HEK293 (cell line): ENCODE measurements around the gene METTL1.

Experiments
- CTCF ChIA-PET: fragments of 350-600 bp; formaldehyde crosslinking; extraction: SDS; loops from one replicate; lab custom pipeline; 2021; ENCODE audit warnings: antibody characterized with exemption; lab: Yijun Ruan, JAX
- POLR2A ChIA-PET: fragments of 300-600 bp; formaldehyde crosslinking; extraction: SDS; loops from one replicate; lab custom pipeline; 2020; ENCODE audit warnings: antibody characterized with exemption, inconsistent platforms; lab: Yijun Ruan, JAX
- H3K27ac ChIP-seq: fragments of 200-500 bp; sonication (Bioruptor generic); 2 replicates; pipeline ENCODE4 v1.5.1; 2014; ENCODE audit warnings: low read depth, low read length, control low read depth, inconsistent platforms; ENCODE audit errors: extremely low read depth
- H3K36me3 ChIP-seq, 2 experiments: fragments of 200-500 bp in 1 of 2; sonication (Bioruptor generic) in 1 of 2; 1 replicate in 1 of 2; 2 replicates in 1 of 2; pipeline ENCODE4 v1.5.1; 2014 to 2017; ENCODE audit warnings: inconsistent platforms in 2 of 2, low read length in 2 of 2; ENCODE audit not compliant: control insufficient read depth in 2 of 2, insufficient read depth in 1 of 2
- H3K4me1 ChIP-seq: fragments of 200-500 bp; sonication (Bioruptor generic); 2 replicates; pipeline ENCODE4 v1.5.1; 2014; ENCODE audit warnings: mild to moderate bottlenecking, low read length, inconsistent platforms; ENCODE audit not compliant: control insufficient read depth, insufficient read depth
- H3K4me3 ChIP-seq: 2 replicates; pipeline ENCODE4 v1.5.1; 2011; ENCODE audit warnings: low read depth, mild to moderate bottlenecking, control low read depth, low read length, moderate library complexity
- H3K9me3 ChIP-seq: fragments of 200-500 bp; sonication (Bioruptor generic); 2 replicates; pipeline ENCODE4 v1.5.1; 2014; ENCODE audit warnings: low read depth, low read length, inconsistent platforms; ENCODE audit not compliant: control insufficient read depth, insufficient read depth
- ATF2 ChIP-seq: fragments of 450-650 bp; formaldehyde crosslinking; IDR thresholded peaks from 2 replicates; pipeline ENCODE4 v1.5.1; 2016; ENCODE audit warnings: missing biosample characterization, missing genetic modification characterization, low read depth
- GLI4 ChIP-seq: fragments of 450-650 bp; formaldehyde crosslinking; IDR thresholded peaks from 2 replicates; pipeline ENCODE4 v1.5.1; 2016; ENCODE audit warnings: missing biosample characterization, missing genetic modification characterization
- HIC1 ChIP-seq: fragments of 450-650 bp; formaldehyde crosslinking; IDR thresholded peaks from 2 replicates; pipeline ENCODE4 v1.5.1; 2016; ENCODE audit warnings: missing biosample characterization, missing genetic modification characterization
- HOXA7 ChIP-seq: sonication (generic); formaldehyde crosslinking; IDR thresholded peaks from 2 replicates; pipeline ENCODE4 v1.8.1; 2022; ENCODE audit warnings: missing genetic modification reagents, borderline replicate concordance
- KLF1 ChIP-seq: fragments of 450-650 bp; formaldehyde crosslinking; IDR thresholded peaks from 2 replicates; pipeline ENCODE4 v1.5.1; 2016; ENCODE audit warnings: missing biosample characterization, missing genetic modification characterization
- KLF17 ChIP-seq: fragments of 450-650 bp; formaldehyde crosslinking; IDR thresholded peaks from 2 replicates; pipeline ENCODE4 v1.5.1; 2016; ENCODE audit warnings: missing biosample characterization, missing genetic modification characterization
- KLF7 ChIP-seq: fragments of 450-650 bp; formaldehyde crosslinking; IDR thresholded peaks from 2 replicates; pipeline ENCODE4 v1.5.1; 2016; ENCODE audit warnings: missing biosample characterization, missing genetic modification characterization, borderline replicate concordance
- PATZ1 ChIP-seq: fragments of 450-650 bp; formaldehyde crosslinking; IDR thresholded peaks from 2 replicates; pipeline ENCODE4 v1.5.1; 2016; ENCODE audit warnings: missing biosample characterization, missing genetic modification characterization
- PRDM2 ChIP-seq: fragments of 450-650 bp; formaldehyde crosslinking; IDR thresholded peaks from 2 replicates; pipeline ENCODE4 v1.5.1; 2016; ENCODE audit warnings: missing biosample characterization, missing genetic modification characterization, borderline replicate concordance
- SCRT1 ChIP-seq: fragments of 450-650 bp; formaldehyde crosslinking; IDR thresholded peaks from 2 replicates; pipeline ENCODE4 v1.5.1; 2016; ENCODE audit warnings: missing biosample characterization, missing genetic modification characterization, borderline replicate concordance
- ZEB2 ChIP-seq: fragments of 450-650 bp; formaldehyde crosslinking; IDR thresholded peaks from 2 replicates; pipeline ENCODE4 v1.5.1; 2016; ENCODE audit warnings: missing biosample characterization, missing genetic modification characterization
- ZFP41 ChIP-seq: fragments of 450-650 bp; formaldehyde crosslinking; IDR thresholded peaks from 2 replicates; pipeline ENCODE4 v1.5.1; 2016; ENCODE audit warnings: missing biosample characterization, missing genetic modification characterization, borderline replicate concordance
- ZNF10 ChIP-seq: fragments of 450-650 bp; formaldehyde crosslinking; IDR thresholded peaks from 2 replicates; pipeline ENCODE4 v1.5.1; 2017; ENCODE audit warnings: missing biosample characterization, missing genetic modification characterization
- ZNF157 ChIP-seq: fragments of 450-650 bp; formaldehyde crosslinking; IDR thresholded peaks from 2 replicates; pipeline ENCODE4 v1.5.1; 2016; ENCODE audit warnings: missing biosample characterization, missing genetic modification characterization
- ZNF274 ChIP-seq, 2 experiments: fragments of 200-500 bp in 1 of 2; fragments of 450-650 bp in 1 of 2; sonication (Bioruptor generic) in 1 of 2; formaldehyde crosslinking in 1 of 2; IDR thresholded peaks; 2 replicates each; pipeline versions ENCODE4 v1.5.1 to v1.6.1; 2014 to 2016; ENCODE audit warnings: borderline replicate concordance in 1 of 2, inconsistent platforms in 1 of 2, low read length in 1 of 2, missing biosample characterization in 1 of 2, missing genetic modification characterization in 1 of 2
- ZNF426 ChIP-seq: fragments of 450-650 bp; formaldehyde crosslinking; IDR thresholded peaks from 2 replicates; pipeline ENCODE4 v1.5.1; 2017; ENCODE audit warnings: missing biosample characterization, missing genetic modification characterization, mild to moderate bottlenecking, inconsistent platforms, moderate library complexity
- ZNF433 ChIP-seq: fragments of 450-650 bp; formaldehyde crosslinking; IDR thresholded peaks from 2 replicates; pipeline ENCODE4 v1.5.1; 2016; ENCODE audit warnings: missing biosample characterization, missing genetic modification characterization, low read depth
- ZNF560 ChIP-seq: fragments of 450-650 bp; formaldehyde crosslinking; IDR thresholded peaks from 2 replicates; pipeline ENCODE4 v1.5.1; 2017; ENCODE audit warnings: missing biosample characterization, missing genetic modification characterization, borderline replicate concordance
- ZNF571 ChIP-seq: fragments of 450-650 bp; formaldehyde crosslinking; IDR thresholded peaks from 2 replicates; pipeline ENCODE4 v1.5.0; 2017; ENCODE audit warnings: missing biosample characterization, missing genetic modification characterization
- ZNF785 ChIP-seq: fragments of 450-650 bp; formaldehyde crosslinking; IDR thresholded peaks from 2 replicates; pipeline ENCODE4 v1.5.1; 2016; ENCODE audit warnings: missing biosample characterization, missing genetic modification characterization
- ZNF791 ChIP-seq: fragments of 450-650 bp; formaldehyde crosslinking; IDR thresholded peaks from 2 replicates; pipeline ENCODE4 v1.5.1; 2016; ENCODE audit warnings: missing biosample characterization, missing genetic modification characterization
- ZNF843 ChIP-seq: fragments of 450-650 bp; formaldehyde crosslinking; IDR thresholded peaks from 2 replicates; pipeline ENCODE4 v1.5.1; 2016; ENCODE audit warnings: missing biosample characterization, missing genetic modification characterization
- ZSCAN30 ChIP-seq: fragments of 450-650 bp; IDR thresholded peaks from 2 replicates; pipeline ENCODE4 v1.5.1; 2018; ENCODE audit warnings: missing biosample characterization, mild to moderate bottlenecking, missing genetic modification characterization, moderate library complexity

The METTL1 gene

GRCh38 chr12:57734591-57734990, 37.3 kb downstream of the METTL1 start:
- H3K4me1 ChIP-seq, result peaks cover 6% of the 10 kb centered on the region; the same call in 1 of the 2 replicates
- ChIA-PET CTCF (interaction anchor here (0.6 to 4.8 kb wide), 7 partner anchors 9 to 271 kb away, joined by 3 to 55 read pairs (median 5); partner anchors contain the start of gene B4GALNT1), POLR2A (interaction anchor here (0.6 to 1.6 kb wide), 2 partner anchors 8 to 10 kb away, joined by 3 to 8 read pairs; no protein-coding TSS in a partner anchor)
- no peak overlapping the region for H3K4me3 ChIP-seq
- no peak overlapping the region for H3K27ac ChIP-seq
- no peaks in the 10 kb centered on the region for H3K36me3 ChIP-seq
- no peak for TF ChIP-seq ZFP41
- TF ChIP-seq ZNF843 (tag by site-specific recombination), result no peak
- TF ChIP-seq PATZ1 (tag by site-specific recombination), result no peak
- TF ChIP-seq GLI4, result no peak
- no peak for TF ChIP-seq ZNF426 (tag by site-specific recombination)
- TF ChIP-seq ZNF791 (tag by site-specific recombination), result no peak
- no peak for TF ChIP-seq ZSCAN30
- TF ChIP-seq ZNF157 (tag by site-specific recombination), result no peak
- TF ChIP-seq ZNF274 (IDR thresholded peaks at IDR 0.05; ENCODE audit: low read length), result no peak
- TF ChIP-seq ZNF274 (tag by site-specific recombination; IDR thresholded peaks at IDR 0.05; ENCODE audit: borderline replicate concordance), result no peak
- TF ChIP-seq KLF7 (tag by site-specific recombination), result no peak
- no peak for TF ChIP-seq KLF1 (tag by site-specific recombination)
- TF ChIP-seq ZNF10 (tag by site-specific recombination), result no peak
- no peak for TF ChIP-seq HIC1 (tag by site-specific recombination)
- TF ChIP-seq ZNF560, result no peak
- no peak for TF ChIP-seq ATF2 (tag by site-specific recombination)
- no peak for TF ChIP-seq HOXA7 (CRISPR knock-in tag)
- no peak for TF ChIP-seq ZNF785 (tag by site-specific recombination)
- no peak for TF ChIP-seq ZNF571
- TF ChIP-seq ZEB2 (tag by site-specific recombination), result no peak
- TF ChIP-seq, all 188 proteins: peak for 0
- H3K9me3 ChIP-seq, result no peaks in the 10 kb centered on the region

GRCh38 chr12:57733928-57734327, 38.0 kb downstream of the METTL1 start:
- Histone ChIP-seq H3K4me3 (no peak overlapping the region), H3K9me3 (no peaks in the 10 kb centered on the region), H3K36me3 (no peaks in the 10 kb centered on the region), H3K4me1 (peaks cover 6% of the 10 kb centered on the region; the same call in 1 of the 2 replicates), H3K27ac (no peak overlapping the region)
- CTCF ChIA-PET, result interaction anchor here (2.7 to 4.8 kb wide), 3 partner anchors 9 to 151 kb away, joined by 7 to 55 read pairs (median 35); partner anchors contain the start of gene B4GALNT1
- POLR2A ChIA-PET, result interaction anchor here (3.2 kb wide), 1 partner anchor 11 kb away, joined by 10 read pairs; the partner anchor contains the start of gene TSPAN31
- TF ChIP-seq SCRT1 (tag by site-specific recombination) (no peak), ZNF10 (tag by site-specific recombination) (no peak), PRDM2 (tag by site-specific recombination) (no peak), ZNF433 (tag by site-specific recombination) (no peak), KLF17 (no peak), ZSCAN30 (no peak)
